SK-N-DZ (cell line): ENCODE data around the gene KIFAP3.
A peak's percentile ranks its signal among the peaks of the same experiment; 100 is the strongest.
"Not testable (repeated sequence)": the region's sequence is repeated elsewhere in the genome, so short reads cannot be mapped to it uniquely, and the experiment has no call there.

ENCODE experiments used
- DNase-seq: peaks from one replicate; pipeline ENCODE4 v3.0.0-alpha.2; 2015; ENCODE audit warnings: low spot score

Gene KIFAP3

GRCh38 chr1:169924829-169925228 lies 149.7 kb downstream of the KIFAP3 start:
- DNase-seq: no peak

GRCh38 chr1:169924063-169924462 lies 150.4 kb downstream of the KIFAP3 start:
- DNase-seq: no peak

GRCh38 chr1:169921080-169921479 lies 153.4 kb downstream of the KIFAP3 start:
- DNase-seq: no peak

GRCh38 chr1:169918927-169919326 lies 155.6 kb downstream of the KIFAP3 start:
- no peak for DNase-seq

GRCh38 chr1:169918220-169918619 lies 156.3 kb downstream of the KIFAP3 start:
- not testable (repeated sequence) for DNase-seq

GRCh38 chr1:169915150-169915549 lies 159.3 kb downstream of the KIFAP3 start:
- no peak for DNase-seq

- no peak for DNase-seq
Observed at GRCh38 chr1:169914531-169914930, 160.0 kb downstream of the KIFAP3 start.

GRCh38 chr1:169909499-169909898 lies 165.0 kb downstream of the KIFAP3 start:
- DNase-seq: no peak

- DNase-seq: no peak
Observed at GRCh38 chr1:169906938-169907337, 167.6 kb downstream of the KIFAP3 start.

GRCh38 chr1:169904834-169905233 lies 169.7 kb downstream of the KIFAP3 start:
- DNase-seq: no peak

GRCh38 chr1:169902751-169903150 lies 171.7 kb downstream of the KIFAP3 start:
- DNase-seq: no peak

GRCh38 chr1:169901115-169901514 lies 173.4 kb downstream of the KIFAP3 start:
- DNase-seq: no peak

GRCh38 chr1:169900571-169900970 lies 173.9 kb downstream of the KIFAP3 start:
- DNase-seq: no peak

- no peak for DNase-seq
Observed at GRCh38 chr1:169899519-169900217, 174.8 kb downstream of the KIFAP3 start.

GRCh38 chr1:169896013-169896412 lies 178.5 kb downstream of the KIFAP3 start:
- no peak for DNase-seq

GRCh38 chr1:169894424-169895145 lies 179.9 kb downstream of the KIFAP3 start:
- DNase-seq: no peak

- DNase-seq: peak; percentile 98
Observed at GRCh38 chr1:169893645-169894423, 180.7 kb downstream of the KIFAP3 start, which contains the start of gene SCYL3. Gene SCYL3 (minus strand): TSS chr1:169893896. CDS start chr1:169888840, 5,056 bp downstream.

- no peak for DNase-seq
Observed at GRCh38 chr1:169892927-169893644, 181.4 kb downstream of the KIFAP3 start.

GRCh38 chr1:169892176-169892926 lies 182.1 kb downstream of the KIFAP3 start:
- DNase-seq: no peak

GRCh38 chr1:169891539-169891885 lies 183.0 kb downstream of the KIFAP3 start:
- no peak for DNase-seq
